Stomach (tissue), 4 donors: ENCODE measurements around the gene ANKRD17.

Experiments
- CTCF ChIP-seq, 7 experiments: fragments of 450-650 bp in 4 of 7; fragments of 200-600 bp in 3 of 7; sonication (generic) in 3 of 7; IDR thresholded peaks; one replicate each; pipeline ENCODE4 v1.5.1; 2016 to 2019; ENCODE audit warnings: antibody characterized with exemption in 7 of 7, control low read depth in 2 of 7, mild to moderate bottlenecking in 1 of 7
- POLR2A ChIP-seq, 4 donors: fragments of 450-650 bp; IDR thresholded peaks; one replicate each; pipeline ENCODE4 v1.6.1; 2016; ENCODE audit warnings: antibody characterized with exemption in 4 of 4, control low read depth in 2 of 4, mild to moderate bottlenecking in 1 of 4, moderate library complexity in 1 of 4

DNA sequence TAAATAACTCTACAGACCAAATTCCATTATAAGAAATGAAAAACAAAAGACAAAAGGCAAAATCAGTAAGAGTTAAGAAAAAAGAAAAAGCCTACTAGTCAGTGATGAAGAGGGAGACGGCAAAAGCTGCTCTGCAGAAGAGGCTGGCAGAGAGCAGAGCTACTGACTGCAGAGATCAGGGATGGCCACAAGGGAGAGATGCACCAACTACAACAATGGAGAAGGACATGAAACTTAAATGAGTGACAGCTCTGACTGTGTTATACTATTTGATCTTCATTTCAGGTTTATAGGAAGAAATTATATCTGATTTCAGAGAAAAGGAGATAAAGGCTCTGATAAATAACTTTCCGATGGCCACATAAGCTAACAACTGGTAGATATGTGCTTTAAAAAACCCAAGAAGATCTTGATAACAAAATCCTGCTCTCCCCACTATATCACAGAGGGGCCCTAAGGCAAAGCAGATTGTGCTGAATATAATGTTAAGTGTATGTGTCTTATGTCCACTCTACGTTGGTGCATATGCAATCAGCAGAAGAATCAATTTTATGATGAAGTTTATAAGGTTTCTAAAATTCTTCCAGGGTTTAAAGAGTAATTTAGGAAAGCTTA, 130.7 kb downstream of the ANKRD17 start:
- no peak for TF ChIP-seq POLR2A (IDR thresholded peaks at IDR 0.05)
- no peak for TF ChIP-seq CTCF (IDR thresholded peaks at IDR 0.05)
